ENCODE data around the gene SAMD7.

- TF ChIP-seq CTCF (tag by site-specific recombination; IDR thresholded peaks at IDR 0.05), result no peak
- no peak for TF ChIP-seq ATF2 (tag by site-specific recombination; IDR thresholded peaks at IDR 0.05; ENCODE audit: low read depth)
- no peak for TF ChIP-seq ZNF114 (tag by site-specific recombination; IDR thresholded peaks at IDR 0.05)
- TF ChIP-seq ZBTB44 (tag by site-specific recombination; IDR thresholded peaks at IDR 0.05), result no peak
- no peak for TF ChIP-seq REST (tag by site-specific recombination; IDR thresholded peaks at IDR 0.05)
- no peak for TF ChIP-seq ZNF792 (tag by site-specific recombination; IDR thresholded peaks at IDR 0.05)
- TF ChIP-seq YY1 (tag by site-specific recombination; IDR thresholded peaks at IDR 0.05), result no peak
- no peak for TF ChIP-seq ZNF704 (tag by site-specific recombination; IDR thresholded peaks at IDR 0.05)
- no peak for TF ChIP-seq GLI2 (tag by site-specific recombination; IDR thresholded peaks at IDR 0.05; ENCODE audit: borderline replicate concordance, low read depth)
These were observed 27.9 kb downstream of the SAMD7 start for GRCh38 chr3:169939320-169939719.

Data from HEK293 (cell line).